Liver (tissue), 3 donors: ENCODE measurements around the gene MRPL27.
"Not testable (repeated sequence)": the region's sequence is repeated elsewhere in the genome, so short reads cannot be mapped to it uniquely, and the experiment has no call there.

Experiments
- RAD21 ChIP-seq, 2 donors: IDR thresholded peaks; 2 replicates each; pipeline ENCODE4 v1.6.1; 2016; ENCODE audit warnings: antibody characterized with exemption in 2 of 2, mild to moderate bottlenecking in 2 of 2
- RXRA ChIP-seq, 2 donors: IDR thresholded peaks; 2 replicates each; pipeline ENCODE4 v1.6.1; 2017 to 2018; ENCODE audit warnings: antibody characterized with exemption in 2 of 2, mild to moderate bottlenecking in 1 of 2
- YY1 ChIP-seq: IDR thresholded peaks from 2 replicates; pipeline ENCODE4 v1.6.1; 2016; ENCODE audit warnings: antibody characterized with exemption, mild to moderate bottlenecking
- TF ChIP-seq, protein P1 (sequence below): fragments of 150-350 bp; IDR thresholded peaks from 2 replicates; pipeline ENCODE4 v1.5.1; 2017; ENCODE audit warnings: improper control_type of control experiment, low read depth, low read length; ENCODE audit not compliant: missing input control
- donor health status: healthy.
- donor health status: healthy.

GRCh38 chr17:50419577-50419976 is 46.6 kb upstream of the MRPL27 start:
- TF ChIP-seq, protein P1, sequence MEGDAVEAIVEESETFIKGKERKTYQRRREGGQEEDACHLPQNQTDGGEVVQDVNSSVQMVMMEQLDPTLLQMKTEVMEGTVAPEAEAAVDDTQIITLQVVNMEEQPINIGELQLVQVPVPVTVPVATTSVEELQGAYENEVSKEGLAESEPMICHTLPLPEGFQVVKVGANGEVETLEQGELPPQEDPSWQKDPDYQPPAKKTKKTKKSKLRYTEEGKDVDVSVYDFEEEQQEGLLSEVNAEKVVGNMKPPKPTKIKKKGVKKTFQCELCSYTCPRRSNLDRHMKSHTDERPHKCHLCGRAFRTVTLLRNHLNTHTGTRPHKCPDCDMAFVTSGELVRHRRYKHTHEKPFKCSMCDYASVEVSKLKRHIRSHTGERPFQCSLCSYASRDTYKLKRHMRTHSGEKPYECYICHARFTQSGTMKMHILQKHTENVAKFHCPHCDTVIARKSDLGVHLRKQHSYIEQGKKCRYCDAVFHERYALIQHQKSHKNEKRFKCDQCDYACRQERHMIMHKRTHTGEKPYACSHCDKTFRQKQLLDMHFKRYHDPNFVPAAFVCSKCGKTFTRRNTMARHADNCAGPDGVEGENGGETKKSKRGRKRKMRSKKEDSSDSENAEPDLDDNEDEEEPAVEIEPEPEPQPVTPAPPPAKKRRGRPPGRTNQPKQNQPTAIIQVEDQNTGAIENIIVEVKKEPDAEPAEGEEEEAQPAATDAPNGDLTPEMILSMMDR, result not testable (repeated sequence)
- TF ChIP-seq RAD21 (IDR thresholded peaks at IDR 0.05); YY1; RXRA (IDR thresholded peaks at IDR 0.05): not testable (repeated sequence)
